ENCODE measurements around the gene MOCS2.

Gene MOCS2

DNA sequence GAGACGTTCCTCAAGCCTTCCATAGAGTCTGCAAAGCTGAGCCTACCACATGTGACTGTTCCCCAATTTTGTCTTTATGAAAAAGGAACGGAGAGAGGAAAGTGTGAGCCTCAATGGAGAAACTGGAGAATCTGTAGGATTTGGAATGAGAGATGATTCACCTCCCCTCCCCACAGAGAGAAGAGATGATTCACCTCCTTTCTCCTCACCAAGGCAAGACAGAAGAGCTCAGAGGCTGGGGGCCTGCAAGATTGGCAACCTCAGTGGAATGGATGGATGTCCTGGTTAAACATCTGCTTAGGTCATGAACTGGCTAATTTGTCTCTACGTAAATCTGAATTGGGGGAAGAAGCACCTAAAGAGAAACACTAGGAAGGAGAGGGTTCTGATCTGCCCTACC, 17.0 kb upstream of the MOCS2 start:
- TF ChIP-seq, protein P1, sequence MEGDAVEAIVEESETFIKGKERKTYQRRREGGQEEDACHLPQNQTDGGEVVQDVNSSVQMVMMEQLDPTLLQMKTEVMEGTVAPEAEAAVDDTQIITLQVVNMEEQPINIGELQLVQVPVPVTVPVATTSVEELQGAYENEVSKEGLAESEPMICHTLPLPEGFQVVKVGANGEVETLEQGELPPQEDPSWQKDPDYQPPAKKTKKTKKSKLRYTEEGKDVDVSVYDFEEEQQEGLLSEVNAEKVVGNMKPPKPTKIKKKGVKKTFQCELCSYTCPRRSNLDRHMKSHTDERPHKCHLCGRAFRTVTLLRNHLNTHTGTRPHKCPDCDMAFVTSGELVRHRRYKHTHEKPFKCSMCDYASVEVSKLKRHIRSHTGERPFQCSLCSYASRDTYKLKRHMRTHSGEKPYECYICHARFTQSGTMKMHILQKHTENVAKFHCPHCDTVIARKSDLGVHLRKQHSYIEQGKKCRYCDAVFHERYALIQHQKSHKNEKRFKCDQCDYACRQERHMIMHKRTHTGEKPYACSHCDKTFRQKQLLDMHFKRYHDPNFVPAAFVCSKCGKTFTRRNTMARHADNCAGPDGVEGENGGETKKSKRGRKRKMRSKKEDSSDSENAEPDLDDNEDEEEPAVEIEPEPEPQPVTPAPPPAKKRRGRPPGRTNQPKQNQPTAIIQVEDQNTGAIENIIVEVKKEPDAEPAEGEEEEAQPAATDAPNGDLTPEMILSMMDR (IDR thresholded peaks at IDR 0.05; ENCODE audit: insufficient read depth, low read depth, low read length, missing control alignments): no peak
- H3K4me3 ChIP-seq (ENCODE audit: low read length): no peak overlapping the region
- DNase-seq (ENCODE audit: low read depth): peak; percentile 69

DNA sequence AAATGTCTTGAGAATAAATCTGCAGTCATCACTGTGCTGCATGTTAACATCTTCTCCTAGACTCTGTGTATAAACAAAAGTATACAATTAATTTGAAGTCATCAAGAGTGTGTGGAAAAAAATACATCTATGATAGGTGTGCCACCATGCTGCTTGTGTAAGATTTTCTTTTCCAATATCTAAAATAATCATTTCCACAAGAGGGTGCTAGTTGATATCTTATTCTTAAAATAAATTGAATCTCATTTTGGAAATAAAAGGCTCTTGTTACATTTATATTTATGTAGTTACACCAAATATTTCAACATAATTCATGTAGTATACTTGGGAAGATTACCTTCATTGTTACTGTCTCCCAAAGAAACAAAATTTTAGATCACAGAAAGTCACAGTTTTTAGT, 14.1 kb upstream of the MOCS2 start:
- TF ChIP-seq, protein P1 (IDR thresholded peaks at IDR 0.05; ENCODE audit: insufficient read depth, low read depth, low read length, missing control alignments): no peak
- peak; percentile 22 for DNase-seq (ENCODE audit: low read depth)
- no peak overlapping the region for H3K4me3 ChIP-seq (ENCODE audit: low read length)

DNA sequence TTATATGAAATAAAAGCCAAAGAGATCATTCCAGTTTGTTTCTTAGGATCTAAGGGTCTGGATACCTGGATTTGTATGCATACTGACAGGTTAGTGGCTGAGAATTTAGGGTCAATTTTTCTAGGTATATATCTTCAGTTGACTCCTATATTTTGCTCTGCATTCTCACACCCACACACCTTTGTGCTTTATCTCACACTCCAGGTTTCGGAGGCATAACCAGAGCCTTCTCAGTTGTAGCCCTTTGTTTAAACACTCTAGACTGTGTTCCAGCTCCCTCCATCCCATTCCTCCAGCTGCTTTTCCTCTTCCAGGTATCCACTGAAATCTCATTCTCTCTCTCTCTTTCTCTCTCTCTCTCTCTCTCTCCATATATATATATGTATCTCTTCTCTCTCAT, 10.6 kb upstream of the MOCS2 start:
- no peak for DNase-seq (ENCODE audit: low read depth)
- TF ChIP-seq, protein P1 (IDR thresholded peaks at IDR 0.05; ENCODE audit: insufficient read depth, low read depth, low read length, missing control alignments): no peak
- no peak overlapping the region for H3K4me3 ChIP-seq (ENCODE audit: low read length)

DNA sequence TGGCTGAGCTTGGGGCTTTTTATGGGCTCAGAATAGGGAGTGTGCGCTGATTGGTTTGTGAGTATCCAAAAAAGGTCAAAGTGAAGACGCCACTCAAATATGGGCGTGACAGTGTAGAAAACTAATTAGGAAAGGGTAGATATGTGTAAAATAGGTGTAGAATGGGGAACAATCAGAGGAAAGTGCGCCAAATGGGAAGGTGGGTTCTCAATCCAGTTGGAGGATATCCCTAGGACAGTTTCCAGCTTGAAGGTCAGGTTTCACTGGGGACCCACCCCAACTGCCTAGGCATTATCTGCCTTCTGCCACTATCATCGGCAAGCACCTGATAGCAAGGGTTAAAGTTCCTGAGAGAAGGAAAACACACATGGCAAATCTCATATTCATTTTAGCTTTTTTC, 9.3 kb upstream of the MOCS2 start:
- TF ChIP-seq, protein P1 (IDR thresholded peaks at IDR 0.05; ENCODE audit: insufficient read depth, low read depth, low read length, missing control alignments): no peak
- no peak overlapping the region for H3K4me3 ChIP-seq (ENCODE audit: low read length)
- DNase-seq (ENCODE audit: low read depth): no peak

DNA sequence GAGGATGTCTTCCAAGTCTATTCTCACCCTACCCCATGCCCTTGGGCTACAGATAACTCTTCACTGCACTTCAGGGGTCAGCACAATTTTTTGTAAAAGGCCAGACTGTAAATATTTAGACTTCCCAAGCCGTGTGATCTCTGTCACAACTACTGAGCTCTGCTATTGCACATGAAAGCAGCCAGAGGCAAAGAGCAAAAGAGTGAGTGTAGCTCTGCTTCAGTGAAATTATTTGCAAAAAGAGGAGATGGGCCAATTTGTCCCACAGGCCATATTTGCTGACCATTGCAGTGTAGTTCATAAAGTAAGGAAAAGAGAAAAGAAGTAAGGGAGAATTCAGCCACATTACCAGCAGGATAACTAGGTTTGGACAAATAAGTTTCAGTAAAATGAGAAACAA, 7.0 kb upstream of the MOCS2 start:
- DNase-seq (ENCODE audit: low read depth): no peak
- TF ChIP-seq, protein P1 (IDR thresholded peaks at IDR 0.05; ENCODE audit: insufficient read depth, low read depth, low read length, missing control alignments): no peak
- H3K4me3 ChIP-seq (ENCODE audit: low read length): no peak overlapping the region

DNA sequence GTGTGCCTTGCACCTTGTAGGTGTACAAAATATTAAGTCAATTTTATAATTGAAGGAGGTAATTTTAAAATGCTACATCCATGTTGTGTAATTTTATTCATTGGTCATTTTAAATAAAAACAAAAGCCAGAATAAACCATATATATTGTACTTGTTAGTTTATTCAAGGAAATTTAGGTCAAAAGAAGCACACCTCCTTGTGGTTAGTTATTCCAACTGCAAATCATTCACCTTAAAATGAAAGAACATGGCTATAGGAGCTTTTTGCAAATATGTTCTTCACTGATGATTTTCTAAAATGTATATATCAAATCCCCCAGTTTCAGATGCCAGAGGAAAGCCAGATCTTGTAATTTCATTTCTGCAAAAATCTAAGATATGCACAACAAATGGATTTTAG, 5.4 kb upstream of the MOCS2 start:
- peak; percentile 39 for DNase-seq (ENCODE audit: low read depth)
- H3K4me3 ChIP-seq (ENCODE audit: low read length): no peak overlapping the region
- TF ChIP-seq, protein P1 (IDR thresholded peaks at IDR 0.05; ENCODE audit: insufficient read depth, low read depth, low read length, missing control alignments): peak; percentile 34

DNA sequence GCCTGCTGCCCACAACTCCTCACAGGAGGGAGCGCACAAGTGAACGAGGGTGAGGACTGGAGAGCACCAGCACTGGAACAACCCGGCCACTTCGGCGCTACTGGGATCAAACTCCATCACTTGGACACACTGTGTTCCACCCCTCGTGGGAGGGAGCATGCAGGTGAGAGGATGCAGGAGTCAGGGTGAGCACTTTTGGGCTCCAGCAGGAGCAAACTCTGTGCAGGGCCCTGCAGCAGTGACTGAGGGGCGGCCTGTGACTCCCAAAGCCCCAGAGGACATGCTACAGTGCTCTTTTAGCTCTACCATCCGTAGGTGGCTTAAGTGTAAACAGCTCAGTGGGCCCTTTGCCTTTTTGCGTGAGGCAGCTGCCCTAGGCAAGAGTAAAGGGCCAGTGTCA, 4.4 kb upstream of the MOCS2 start:
- TF ChIP-seq, protein P1 (IDR thresholded peaks at IDR 0.05; ENCODE audit: insufficient read depth, low read depth, low read length, missing control alignments): no peak
- DNase-seq (ENCODE audit: low read depth): no peak
- no peak overlapping the region for H3K4me3 ChIP-seq (ENCODE audit: low read length)

All from epithelial cell of esophagus (primary cell).